ENCODE measurements around the gene JSRP1.
A peak's percentile ranks its signal among the peaks of the same experiment; 100 is the strongest.

- TF ChIP-seq CTCF (conservative IDR thresholded peaks at IDR 0.05 in 1 of 2, IDR thresholded peaks at IDR 0.05 in 1 of 2; ENCODE audit: extremely low read depth in 1 of 2, insufficient read depth in 1 of 2, low read depth in 1 of 2, low read length in 2 of 2) (no peak), EZH2 (IDR thresholded peaks at IDR 0.05; ENCODE audit: borderline replicate concordance, low read length) (peak; percentile 70)
These were observed 4.8 kb downstream of the JSRP1 start for GRCh38 chr19:2251106-2252054.
